ENCODE measurements around the gene A4GNT. TPM values are rescaled to one million over a fixed set of nuclear protein-coding genes. Genes with fewer than 3 reads are reported as not detected.
"Not testable (repeated sequence)": the region's sequence is repeated elsewhere in the genome, so short reads cannot be mapped to it uniquely, and the experiment has no call there.

The A4GNT gene
- total and polyA plus RNA-seq, 11 donors = not detected

- H3K9me3 ChIP-seq = no peaks in the 10 kb centered on the region
- H3K27ac ChIP-seq = no peak overlapping the region
- WGBS, 4 donors = 91 to 96% (median 94%) methylated on average over 9 to 19 of the region's 19 CpGs
- H3K4me3 ChIP-seq = no peak overlapping the region
- peak in 1 of 4 donors; percentile 27 for ATAC-seq
- TF ChIP-seq CTCF (IDR thresholded peaks at IDR 0.05) = no peak
- no peak for TF ChIP-seq POLR2A (IDR thresholded peaks at IDR 0.05)
- intact Hi-C loops (cut with DNase I) = no loop called here
- no peaks in the 10 kb centered on the region for H3K27me3 ChIP-seq
- H3K4me1 ChIP-seq = no peaks in the 10 kb centered on the region
- H3K36me3 ChIP-seq = peaks cover 0 to 34% (median 20%) of the 10 kb centered on the region in 9 donors
- DNase-seq = no peak
Measured at GRCh38 chr3:138103466-138103865, 28.7 kb downstream of the A4GNT start.

- H3K27ac ChIP-seq; H3K27me3 ChIP-seq; H3K9me3 ChIP-seq; DNase-seq; H3K4me3 ChIP-seq; ATAC-seq; intact Hi-C loops (cut with DNase I); H3K4me1 ChIP-seq: not testable (repeated sequence)
- 88 to 91% (median 89%) methylated on average over 16 to 22 of the region's 22 CpGs for WGBS, 4 donors
- TF ChIP-seq CTCF (IDR thresholded peaks at IDR 0.05) = peak in 1 of 12 donors; percentile 8
- H3K36me3 ChIP-seq = peaks cover 0 to 43% (median 32%) of the 10 kb centered on the region in 9 donors
Measured at GRCh38 chr3:138101351-138101940, 30.7 kb downstream of the A4GNT start.

GRCh38 chr3:138099417-138099816 lies 32.8 kb downstream of the A4GNT start:
- H3K4me1 ChIP-seq = no peaks in the 10 kb centered on the region
- no peak for DNase-seq
- no peaks in the 10 kb centered on the region for H3K9me3 ChIP-seq
- intact Hi-C loops (cut with DNase I) = no loop called here
- no peaks in the 10 kb centered on the region for H3K27me3 ChIP-seq
- no peak overlapping the region for H3K4me3 ChIP-seq
- TF ChIP-seq POLR2A (IDR thresholded peaks at IDR 0.05) = no peak
- no peak for TF ChIP-seq CTCF (IDR thresholded peaks at IDR 0.05)
- ATAC-seq = no peak
- H3K36me3 ChIP-seq = peaks cover 0 to 52% (median 42%) of the 10 kb centered on the region in 9 donors
- H3K27ac ChIP-seq = no peak overlapping the region

- DNase-seq = no peak
- H3K27me3 ChIP-seq = no peaks in the 10 kb centered on the region
- intact Hi-C loops (cut with DNase I) = no loop called here
- no peak overlapping the region for H3K4me3 ChIP-seq
- H3K9me3 ChIP-seq = peaks cover 0 to 7% (median 0%) of the 10 kb centered on the region in 12 donors
- no peaks in the 10 kb centered on the region for H3K4me1 ChIP-seq
- 80 to 92% (median 85%) methylated on average over 9 to 12 of the region's 12 CpGs for WGBS, 4 donors
- H3K36me3 ChIP-seq = peaks cover 0 to 63% (median 38%) of the 10 kb centered on the region in 9 donors
- H3K27ac ChIP-seq = no peak overlapping the region
- no peak for ATAC-seq
- TF ChIP-seq CTCF (IDR thresholded peaks at IDR 0.05) = peak in 5 of 12 donors; percentile 6 to 19 (median 18)
- no peak for TF ChIP-seq POLR2A (IDR thresholded peaks at IDR 0.05)
Measured at GRCh38 chr3:138097192-138098172, 34.7 kb downstream of the A4GNT start.
